22Rv1 (cell line): Measurements from ENCODE around the gene UNC119B.

ENCODE experiments used
- ZFX ChIP-seq: fragments of 450-650 bp; IDR thresholded peaks from 2 replicates; pipeline ENCODE4 v1.6.1; 2017; ENCODE audit warnings: antibody characterized with exemption, borderline replicate concordance
- TF ChIP-seq, protein P1 (sequence below): fragments of 450-650 bp; IDR thresholded peaks from 2 replicates; pipeline ENCODE4 v1.5.1; 2017; ENCODE audit warnings: mild to moderate bottlenecking

DNA sequence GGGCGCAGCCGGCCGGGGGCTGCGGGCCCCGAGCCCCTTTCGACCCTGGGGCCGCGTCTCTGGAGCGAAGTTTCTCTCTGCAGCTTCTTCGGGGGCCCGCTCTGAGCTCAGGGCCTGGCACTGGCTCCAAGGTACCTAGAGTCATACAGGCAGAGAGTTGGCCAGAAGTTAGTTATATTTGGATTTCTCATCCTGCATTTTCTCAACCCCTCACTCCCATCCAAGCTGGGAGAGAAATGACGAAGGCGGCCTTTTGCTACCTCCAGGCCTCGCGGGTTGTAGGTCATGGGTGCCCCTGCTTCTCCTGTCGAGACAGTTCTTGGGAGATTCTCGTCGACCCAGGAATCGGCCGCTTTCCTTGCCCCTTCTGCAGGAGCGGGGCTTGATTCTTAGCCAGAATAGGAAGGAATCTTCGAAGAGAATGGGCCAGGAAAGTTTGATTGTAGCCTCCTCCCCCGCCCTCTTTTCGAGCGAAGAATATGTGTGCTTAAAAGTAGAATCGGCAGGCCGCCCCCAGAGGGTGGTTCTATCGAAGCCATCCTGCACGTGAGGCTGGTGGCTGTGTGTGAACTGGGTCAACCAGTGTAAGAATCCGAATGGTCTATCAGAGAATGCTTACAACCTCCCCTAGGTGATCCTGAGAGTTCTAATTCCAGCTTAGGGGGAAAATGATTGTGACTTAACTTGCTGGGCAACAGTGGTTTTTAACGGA is 22.5 kb upstream of the UNC119B start:
- TF ChIP-seq, protein P1, sequence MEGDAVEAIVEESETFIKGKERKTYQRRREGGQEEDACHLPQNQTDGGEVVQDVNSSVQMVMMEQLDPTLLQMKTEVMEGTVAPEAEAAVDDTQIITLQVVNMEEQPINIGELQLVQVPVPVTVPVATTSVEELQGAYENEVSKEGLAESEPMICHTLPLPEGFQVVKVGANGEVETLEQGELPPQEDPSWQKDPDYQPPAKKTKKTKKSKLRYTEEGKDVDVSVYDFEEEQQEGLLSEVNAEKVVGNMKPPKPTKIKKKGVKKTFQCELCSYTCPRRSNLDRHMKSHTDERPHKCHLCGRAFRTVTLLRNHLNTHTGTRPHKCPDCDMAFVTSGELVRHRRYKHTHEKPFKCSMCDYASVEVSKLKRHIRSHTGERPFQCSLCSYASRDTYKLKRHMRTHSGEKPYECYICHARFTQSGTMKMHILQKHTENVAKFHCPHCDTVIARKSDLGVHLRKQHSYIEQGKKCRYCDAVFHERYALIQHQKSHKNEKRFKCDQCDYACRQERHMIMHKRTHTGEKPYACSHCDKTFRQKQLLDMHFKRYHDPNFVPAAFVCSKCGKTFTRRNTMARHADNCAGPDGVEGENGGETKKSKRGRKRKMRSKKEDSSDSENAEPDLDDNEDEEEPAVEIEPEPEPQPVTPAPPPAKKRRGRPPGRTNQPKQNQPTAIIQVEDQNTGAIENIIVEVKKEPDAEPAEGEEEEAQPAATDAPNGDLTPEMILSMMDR, result no peak
- TF ChIP-seq ZFX, result no peak
